Ureter (tissue), 1 donor: ENCODE results near the gene ZNF619. TPM values are rescaled to one million over a fixed set of nuclear protein-coding genes. Genes with fewer than 3 reads are reported as not detected.

ENCODE experiments used
- DNase-seq: peaks from one replicate; pipeline ENCODE4 v3.0.0-alpha.2; 2020; ENCODE audit warnings: low spot score
- total RNA-seq: library from RNA; stranded (reverse); gene quantifications from one replicate; pipeline ENCODE4 v1.2.4, GENCODE V29; 2023
- donor health status: DM: yes; HTN: yes; CAD: no.

The ZNF619 gene
- total RNA-seq, 1 donor from 2014 or later = 10.6 TPM

DNA sequence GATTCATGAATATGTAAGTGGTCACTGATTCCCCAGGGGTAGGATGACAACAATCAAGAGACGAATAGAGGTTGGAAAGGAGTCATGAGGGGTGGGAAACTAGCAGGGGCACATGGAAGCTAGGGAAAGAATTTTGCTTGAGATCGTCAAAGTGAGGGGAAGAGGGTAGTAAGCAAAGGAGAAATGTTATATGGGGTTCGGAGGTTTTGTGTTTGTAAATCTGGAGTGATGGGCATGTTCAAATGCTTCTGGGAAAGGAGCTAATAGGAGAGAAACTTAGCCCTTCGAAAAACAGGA is 11.9 kb upstream of the ZNF619 start:
- no peak for DNase-seq

DNA sequence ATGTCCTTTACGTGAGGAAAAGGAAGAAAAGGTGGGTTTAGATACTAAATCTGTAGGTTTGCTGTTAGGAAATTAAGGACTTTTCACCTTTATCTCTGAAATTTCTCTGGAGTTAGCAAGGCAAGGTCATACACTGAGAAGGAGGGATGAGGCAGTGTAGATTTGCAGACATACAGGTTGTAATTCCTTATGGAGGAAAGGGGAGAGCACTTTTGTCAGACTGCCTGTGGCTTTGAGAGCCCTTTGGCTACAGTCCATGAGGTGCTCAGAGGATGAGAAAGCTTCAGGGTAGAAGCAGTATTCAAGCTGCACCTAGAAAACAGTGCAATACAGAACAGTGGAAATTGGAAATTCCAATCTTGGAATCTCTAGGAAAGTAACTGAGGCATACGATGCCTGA is 11.5 kb upstream of the ZNF619 start:
- DNase-seq = no peak

DNA sequence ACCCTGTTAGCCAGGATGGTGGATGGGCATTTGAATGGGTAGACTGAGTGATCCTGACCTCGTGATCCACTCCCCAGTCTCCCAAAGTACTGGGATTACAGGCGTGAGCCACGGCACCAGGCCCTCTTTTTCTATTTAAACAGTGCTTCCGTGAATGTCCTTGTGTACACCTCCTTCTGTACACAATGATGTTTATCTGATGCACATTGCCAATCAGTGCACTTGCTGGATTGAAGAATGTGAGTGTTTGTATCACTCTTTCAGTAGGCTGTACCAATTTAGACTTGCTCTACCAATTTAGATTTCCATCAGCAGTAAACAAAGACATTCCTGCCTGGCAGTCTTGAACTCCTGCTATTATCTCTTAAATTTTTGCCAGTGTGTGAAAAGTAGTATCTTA is 8.9 kb upstream of the ZNF619 start:
- DNase-seq = no peak

DNA sequence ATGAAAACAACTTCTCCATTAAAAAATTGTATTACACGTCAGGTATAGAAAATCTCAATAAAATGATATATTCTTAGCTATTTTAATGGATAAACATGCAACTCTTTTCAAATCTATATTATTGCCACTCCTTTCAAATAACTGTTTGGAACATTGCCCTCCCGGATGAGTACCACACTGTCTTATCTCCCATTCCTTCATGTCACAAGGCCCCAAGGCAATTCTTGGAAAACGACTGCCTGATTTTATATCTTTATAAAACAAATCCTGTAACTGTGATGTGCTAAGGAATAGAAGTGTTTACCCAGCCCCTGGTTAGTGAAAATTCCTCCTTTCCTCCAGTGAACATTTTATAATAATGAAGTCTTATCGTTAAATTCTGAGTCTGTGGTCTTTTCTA is 6.2 kb upstream of the ZNF619 start:
- DNase-seq = no peak

DNA sequence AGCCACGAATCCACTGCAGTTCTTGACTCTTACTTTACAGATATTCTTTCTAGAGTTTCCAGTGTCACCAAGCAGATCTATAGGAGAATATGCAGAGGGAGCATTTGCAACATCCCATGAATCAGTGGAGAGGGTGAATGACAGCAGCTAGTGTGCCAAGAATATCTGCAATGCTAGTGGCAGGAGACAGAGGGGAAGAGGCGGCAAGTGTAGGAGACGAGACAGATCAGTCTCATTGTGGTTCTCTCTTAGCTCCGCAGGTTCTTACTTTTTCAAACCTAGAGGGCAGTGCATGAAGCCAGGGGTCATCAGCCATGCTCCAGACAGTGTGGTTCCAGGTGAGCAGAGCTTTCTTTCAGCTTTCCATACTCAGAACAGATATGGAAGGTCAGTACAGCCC is 744 bp downstream of the ZNF619 start:
- no peak for DNase-seq

DNA sequence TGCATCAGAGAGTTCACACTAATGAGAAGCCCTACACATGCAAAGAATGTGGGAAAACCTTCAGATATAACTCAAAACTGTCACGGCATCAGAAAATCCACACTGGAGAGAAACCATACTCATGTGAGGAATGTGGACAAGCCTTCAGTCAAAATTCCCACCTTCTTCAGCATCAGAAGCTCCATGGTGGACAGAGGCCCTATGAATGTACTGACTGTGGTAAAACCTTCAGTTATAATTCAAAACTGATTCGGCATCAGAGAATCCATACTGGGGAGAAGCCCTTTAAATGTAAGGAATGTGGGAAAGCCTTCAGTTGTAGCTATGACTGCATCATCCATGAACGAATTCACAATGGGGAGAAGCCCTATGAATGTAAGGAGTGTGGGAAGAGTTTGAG is 10.2 kb downstream of the ZNF619 start:
- no peak for DNase-seq

DNA sequence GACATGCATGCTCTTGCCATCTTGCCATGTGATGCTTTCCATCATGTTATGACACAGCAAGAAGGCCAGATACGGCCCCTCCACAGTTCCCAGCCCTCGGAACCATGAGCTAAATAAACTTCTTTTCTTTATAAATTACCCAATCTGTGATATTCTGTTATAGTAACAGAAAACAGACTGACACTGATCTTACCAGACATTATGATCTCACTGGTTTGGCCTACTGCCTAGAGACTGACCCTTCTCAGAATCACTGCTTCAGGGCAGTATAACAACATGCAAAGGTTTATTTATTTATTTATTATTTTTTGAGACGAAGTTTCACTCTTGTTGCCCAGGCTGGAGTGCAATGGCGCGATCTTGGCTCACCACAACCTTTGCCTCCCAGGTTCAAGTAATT is 14.0 kb downstream of the ZNF619 start:
- no peak for DNase-seq

DNA sequence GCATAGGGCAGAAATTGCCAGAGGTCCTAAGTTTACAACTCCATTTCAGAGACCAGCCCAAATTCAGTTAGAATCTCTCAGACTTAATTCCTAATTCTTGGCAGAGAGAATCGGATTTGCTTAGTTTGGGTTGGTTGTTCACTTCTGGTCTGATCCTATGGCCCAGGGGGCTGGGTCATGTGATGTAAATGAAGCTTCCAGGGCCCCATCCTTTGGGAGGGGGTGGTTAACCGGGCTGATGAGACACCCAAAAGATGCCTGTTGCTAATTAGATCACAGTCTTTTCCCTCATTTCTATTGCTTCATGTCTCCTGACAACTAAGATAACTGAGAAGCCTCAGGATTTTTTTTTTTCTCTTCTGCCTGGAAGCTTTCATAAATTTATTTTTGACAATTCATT is 17.8 kb downstream of the ZNF619 start:
- DNase-seq = no peak

DNA sequence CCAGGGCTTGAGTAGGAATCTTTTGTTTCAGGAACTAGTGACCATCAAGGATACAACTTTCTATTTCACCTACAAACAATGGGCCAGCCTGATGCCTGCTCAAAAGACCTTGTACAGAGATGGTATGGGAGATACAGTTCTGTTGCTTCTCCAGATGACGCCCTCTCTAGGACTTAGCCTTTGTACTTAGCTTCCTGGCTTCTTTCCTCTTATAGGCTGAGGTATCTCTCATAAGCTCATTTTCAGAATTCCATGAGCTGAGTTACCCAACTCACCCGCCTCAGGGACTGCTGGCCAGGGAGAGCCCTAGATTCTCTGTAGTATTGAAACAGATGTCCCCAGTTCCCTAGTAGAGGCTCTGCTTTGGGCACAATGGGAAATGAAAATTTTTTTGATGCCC is 20.4 kb downstream of the ZNF619 start:
- DNase-seq = no peak

DNA sequence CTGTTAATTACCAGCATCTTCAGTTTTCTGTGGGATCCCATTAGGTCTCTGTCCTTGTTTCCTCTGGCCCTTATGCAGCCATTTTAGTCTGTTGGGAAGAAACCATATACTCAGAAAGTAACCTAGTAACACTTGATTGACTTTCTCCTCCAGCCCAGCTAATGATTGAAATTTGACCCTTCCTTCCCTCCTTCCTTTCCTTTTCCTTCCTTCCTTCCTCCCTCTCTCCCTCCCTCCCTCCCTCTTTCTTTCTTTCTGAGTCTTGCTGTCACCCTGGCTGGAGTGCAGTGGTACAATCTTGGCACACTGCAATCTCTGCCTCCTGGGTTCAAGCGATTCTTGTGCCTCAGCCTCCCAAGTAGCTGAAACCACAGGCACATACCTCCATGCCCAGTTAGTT is 23.0 kb downstream of the ZNF619 start:
- DNase-seq = no peak

DNA sequence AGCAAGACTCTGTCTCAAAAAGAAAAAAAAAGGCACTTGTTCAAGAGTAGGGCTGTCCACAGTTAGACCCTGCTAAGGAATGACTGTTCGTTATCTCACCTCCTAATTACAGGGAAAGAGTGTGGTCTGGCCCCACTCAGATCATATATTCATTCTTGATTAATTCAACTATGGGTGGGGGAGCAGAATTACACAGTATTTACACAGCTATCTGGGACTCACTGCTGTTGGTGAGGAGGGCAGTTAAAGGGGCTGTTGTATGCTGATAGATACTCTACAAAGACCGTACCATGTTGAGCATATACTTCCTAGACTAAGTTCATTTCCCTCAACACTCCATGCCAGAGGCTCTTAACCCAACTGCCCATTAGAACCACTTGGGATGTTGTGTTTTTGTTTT is 25.1 kb downstream of the ZNF619 start:
- no peak for DNase-seq

DNA sequence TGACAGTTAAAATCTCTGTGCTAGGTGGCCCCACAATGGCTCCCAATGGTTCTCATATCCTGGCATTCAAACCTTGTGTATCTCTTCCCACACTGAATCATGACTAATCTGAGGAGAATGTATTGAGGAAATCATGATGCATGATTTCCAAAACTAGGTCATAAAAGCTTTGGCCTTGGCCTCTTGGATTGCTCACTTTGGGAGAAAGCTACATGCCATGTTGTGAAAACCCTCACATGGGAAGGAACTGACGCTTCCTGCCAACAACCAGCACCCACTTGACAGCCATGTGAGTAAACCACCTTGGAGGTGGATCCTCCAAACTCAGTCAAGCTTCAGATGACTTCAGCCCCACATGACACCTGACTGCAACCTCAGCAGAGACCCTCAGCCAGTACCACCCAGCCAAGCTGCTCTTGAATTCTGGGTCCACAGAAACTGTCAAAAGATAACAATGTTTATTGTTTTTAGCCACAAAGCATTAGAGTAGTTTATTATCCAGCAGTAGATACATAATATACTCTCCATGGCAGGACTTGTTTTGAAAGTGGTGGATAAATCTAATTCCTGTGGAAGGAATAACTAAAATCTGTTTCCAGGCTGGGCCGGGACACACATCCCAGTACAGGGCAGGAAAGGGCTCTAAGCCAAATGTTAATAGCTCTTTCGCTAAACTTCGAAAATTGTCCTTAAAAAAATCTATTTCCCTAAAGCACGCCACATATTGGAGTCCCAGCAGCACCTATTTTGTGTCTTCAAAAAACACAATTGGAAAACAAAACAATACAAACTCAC is 27.9 kb downstream of the ZNF619 start:
- peak; percentile 47 for DNase-seq

DNA sequence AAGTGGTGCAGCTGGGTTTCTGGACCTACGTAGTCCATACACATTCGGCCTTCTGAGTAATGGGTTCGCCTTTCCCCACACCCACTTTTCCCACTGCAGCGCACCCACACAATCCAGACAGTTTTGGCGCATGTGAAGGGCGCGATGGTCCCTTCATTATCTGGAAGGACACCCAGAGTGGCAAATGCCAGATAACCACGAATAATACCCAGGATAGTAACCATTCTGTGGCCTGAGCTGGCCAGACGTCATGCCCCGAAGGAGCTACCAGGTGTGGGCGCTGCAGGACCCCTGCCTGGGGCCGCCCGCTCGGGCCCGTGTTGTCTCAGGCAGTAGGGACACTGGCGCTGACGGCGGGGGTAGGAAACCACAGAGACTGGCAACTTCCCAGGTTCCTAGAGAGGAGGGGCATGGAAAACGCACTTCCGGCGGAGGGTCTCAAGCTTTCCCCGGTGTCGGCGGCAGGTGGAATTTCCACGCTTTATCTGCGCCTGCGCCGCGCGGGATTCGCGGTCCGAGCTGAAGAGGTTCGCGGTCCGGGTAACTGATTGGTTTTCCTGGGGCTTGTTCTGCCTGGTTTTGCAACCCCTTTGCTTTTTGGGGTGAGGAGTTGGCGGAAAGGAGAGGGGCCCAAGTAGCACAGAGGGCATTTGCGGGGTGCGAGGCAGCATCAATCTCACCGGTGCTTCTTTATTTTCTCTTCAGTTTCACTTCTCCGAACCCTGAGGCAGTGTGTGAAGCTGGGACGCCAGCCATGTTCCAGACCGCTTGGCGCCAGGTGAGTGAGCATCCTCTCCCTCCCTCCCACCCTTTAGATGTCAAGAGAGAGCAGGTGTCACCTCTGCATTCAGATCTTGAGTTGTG is 28.9 kb downstream of the ZNF619 start, which contains the start of gene ZNF620:
TSS of gene ZNF620 (plus strand) at position 441 of the 864 bp plus-strand sequence. CDS start at position 755, 314 bp downstream.
- DNase-seq = peak; percentile 76

DNA sequence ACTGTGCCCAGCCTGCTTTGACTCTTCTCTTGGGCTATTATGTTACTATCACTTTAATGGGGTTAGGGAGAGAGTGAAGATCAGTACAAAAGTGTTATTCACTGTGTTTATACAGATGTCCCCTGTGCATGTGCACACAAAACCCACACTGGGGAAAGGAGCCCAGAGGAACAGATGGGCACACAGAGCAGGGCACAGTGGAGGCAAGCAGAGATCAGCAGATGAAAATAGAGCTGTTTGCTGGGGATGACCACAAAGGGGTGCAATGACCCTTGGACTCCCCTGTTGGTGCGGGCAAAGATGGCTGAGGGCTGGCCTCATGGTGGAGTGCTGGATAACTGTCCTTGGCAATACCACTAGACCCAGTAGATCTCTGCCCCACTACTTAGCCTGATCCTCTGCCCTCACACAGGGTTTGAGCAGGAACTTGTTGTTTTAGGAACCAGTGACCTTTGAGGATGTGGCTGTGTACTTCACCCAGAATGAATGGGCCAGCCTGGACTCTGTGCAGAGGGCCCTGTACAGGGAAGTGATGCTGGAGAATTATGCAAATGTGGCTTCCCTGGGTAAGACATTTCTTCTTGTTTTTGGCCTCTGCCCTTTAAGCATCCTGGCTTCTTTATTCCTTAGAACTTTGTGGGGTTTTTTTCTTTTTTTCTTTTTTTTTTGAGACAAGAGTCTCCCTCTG is 34.3 kb downstream of the ZNF619 start:
- no peak for DNase-seq

DNA sequence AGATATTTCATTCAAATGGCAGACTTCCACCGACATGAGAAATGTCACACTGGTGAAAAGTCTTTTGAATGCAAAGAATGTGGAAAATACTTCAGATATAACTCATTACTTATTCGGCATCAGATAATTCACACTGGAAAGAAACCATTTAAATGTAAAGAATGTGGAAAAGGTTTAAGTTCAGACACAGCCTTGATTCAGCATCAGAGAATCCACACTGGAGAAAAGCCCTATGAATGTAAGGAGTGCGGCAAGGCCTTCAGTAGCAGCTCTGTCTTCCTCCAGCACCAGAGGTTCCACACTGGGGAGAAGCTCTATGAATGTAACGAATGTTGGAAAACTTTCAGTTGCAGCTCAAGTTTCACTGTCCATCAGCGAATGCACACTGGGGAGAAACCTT is 39.3 kb downstream of the ZNF619 start:
- DNase-seq = no peak

DNA sequence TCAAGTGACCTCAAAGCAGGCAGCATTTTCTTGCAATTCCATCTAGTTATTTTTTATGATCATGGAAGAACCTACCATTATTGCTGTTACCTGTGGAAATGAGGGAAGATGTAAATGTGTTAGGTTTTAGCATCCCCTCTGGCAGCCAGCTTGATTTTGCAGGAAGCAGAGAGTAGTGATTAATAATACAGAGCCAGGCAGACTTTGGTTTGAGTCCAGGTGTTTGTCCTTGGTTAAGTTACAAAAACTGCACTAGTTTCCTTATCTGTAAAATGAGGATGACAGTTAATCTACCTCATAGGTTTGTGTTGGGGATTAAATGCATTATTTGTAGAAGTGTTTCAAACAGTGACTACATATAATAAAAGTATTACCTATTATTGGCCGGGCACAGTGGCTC is 41.1 kb downstream of the ZNF619 start:
- no peak for DNase-seq

DNA sequence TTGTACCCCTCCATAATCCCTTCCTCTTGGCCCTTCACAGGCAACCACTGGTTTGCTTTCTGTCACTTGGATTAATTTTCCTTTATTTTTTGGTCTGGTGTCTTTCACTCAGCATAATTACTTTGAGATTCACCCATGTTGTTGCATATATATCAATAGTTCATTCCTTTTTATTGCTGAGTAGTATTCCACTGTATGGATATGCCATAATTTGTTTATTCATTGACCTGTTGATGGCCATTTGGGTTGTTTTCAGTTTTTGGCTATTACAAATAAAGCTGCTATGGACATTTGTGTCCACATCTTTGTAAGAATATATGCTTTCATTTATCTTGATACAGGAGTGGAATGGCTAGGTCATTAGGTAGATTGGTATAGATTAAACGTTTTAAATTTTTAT is 41.9 kb downstream of the ZNF619 start:
- DNase-seq = no peak

DNA sequence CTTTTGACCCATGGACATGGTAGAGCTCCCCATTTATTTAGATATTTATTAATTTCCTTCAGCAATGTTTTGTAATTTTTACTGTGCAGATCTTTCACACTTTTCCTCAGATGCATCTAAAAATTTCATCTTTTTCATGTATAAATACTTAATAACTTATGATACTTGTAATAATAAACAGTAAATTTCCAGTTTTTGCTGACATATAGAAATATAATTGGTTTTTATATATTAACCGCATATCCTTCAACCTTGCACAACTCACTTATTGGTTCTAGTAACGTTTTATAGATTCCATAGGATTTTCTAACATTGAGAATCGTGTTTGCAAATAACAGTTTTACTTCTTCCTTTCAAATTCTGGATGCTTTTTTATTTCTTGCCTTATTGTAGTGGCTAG is 44.3 kb downstream of the ZNF619 start:
- no peak for DNase-seq

DNA sequence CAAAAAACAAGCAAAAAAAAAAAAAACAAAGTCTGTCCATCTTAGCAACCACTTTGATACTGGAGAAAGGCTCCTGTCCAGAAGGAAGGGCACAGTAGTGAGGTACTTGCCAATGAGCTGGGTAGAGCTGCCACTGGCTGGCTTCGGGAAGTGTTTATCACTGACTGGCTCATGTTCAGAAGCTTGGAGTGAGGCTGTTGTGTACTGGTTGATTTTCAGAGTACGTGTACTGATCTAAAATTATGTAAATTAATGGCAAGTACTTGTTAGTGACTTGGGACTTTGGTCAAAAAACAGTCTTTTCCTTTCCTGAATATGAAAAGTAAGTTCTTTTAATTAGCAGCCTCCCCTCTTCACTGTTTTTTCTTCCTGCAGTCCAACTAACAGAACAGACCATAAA is 46.9 kb downstream of the ZNF619 start:
- no peak for DNase-seq

DNA sequence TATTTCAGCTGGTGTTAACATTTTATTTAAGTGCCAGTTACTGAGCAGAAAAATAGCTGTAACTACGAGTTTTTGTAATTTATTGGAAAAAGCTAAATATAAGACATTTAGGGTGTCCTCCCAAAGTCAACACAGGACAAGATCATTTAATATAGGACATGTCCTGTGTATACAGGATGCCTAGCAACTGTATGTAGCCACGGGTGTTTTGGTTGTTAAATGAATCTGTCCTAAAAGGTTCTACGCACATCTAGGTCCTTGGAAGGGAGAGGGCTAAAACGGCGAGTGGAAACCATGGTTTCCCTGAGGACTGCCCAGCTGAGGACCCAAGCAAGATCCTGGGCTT is 47.3 kb downstream of the ZNF619 start:
- no peak for DNase-seq

DNA sequence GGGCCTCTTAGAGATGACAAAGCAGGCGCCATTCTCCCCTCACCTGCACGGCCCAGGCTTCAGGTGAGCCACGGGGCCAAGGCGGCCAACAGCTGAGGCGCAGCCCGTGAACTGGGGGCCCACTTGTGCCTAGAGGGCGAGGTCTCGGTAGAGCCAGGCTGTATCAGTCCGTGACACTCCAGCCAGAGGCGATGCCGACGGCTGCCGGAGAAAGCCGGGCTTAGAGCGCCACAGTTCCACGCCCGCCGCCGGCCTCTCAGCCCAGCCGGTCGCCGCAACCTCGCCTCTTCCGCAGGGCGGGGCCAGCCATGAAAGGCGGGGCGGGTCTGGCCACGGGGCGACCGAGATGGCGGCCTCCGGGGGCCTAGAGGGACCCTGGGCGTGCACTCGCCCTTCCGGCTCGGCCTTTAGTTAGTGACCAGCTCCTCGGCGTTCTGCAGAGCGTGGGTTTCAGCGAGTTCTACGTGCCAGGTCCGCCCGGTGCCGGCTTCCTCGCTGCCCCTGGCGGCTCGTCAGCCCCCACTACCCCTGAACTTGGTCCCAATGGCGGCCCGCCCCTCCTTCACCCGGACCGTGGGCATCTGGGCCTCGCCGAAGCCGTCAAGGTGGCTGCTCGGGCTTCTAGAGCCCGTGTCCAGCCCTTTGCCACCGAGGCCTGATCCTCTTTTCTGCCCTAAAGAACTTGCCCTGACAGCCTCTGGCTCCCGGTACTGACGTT is 47.8 kb downstream of the ZNF619 start, which contains the start of gene ZNF621:
TSS of gene ZNF621 (plus strand) at position 393 of the 718 bp plus-strand sequence. CDS start 881 bp downstream, outside the sequence.
- peak; percentile 92 for DNase-seq

DNA sequence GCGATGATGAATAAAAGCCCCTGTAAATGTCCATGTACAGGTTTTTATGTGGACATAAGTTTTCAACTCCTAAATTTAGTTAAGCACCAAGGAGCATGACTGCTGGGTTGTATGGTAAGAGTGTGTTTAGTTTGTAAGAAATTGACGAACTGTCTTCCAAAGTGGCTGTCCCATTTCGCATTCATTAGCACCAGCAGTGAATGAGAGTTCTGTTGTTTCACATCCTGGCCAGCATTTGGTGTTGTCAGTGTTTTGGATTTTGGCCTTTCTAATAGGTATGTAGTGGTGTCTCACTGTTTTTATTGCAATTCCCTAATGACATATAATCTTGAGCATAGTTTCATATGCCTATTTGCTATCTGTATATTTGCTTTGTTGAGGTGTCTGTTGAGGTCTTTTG is 51.5 kb downstream of the ZNF619 start:
- DNase-seq = no peak
